ENCODE data around the gene FPGT. TPM values are rescaled to one million over a fixed set of nuclear protein-coding genes. Genes with fewer than 3 reads are reported as not detected.
"Not testable (repeated sequence)": the region's sequence is repeated elsewhere in the genome, so short reads cannot be mapped to it uniquely, and the experiment has no call there.

FPGT gene
- total RNA-seq (10 to 100 TPM; 25.0 to 39.0 TPM), polyA plus RNA-seq (ENCODE audit: insufficient read length in 2 of 2) (10 to 100 TPM; 12.6 to 16.1 TPM)
- long read RNA-seq, donor 1, transcript FPGT-202 (4 exons, 3,254 nt): major isoform, 8 of 14 reads
- long read RNA-seq, donor 1, partial matches to known transcripts: 6 of 14 reads
- long read RNA-seq, donor 1, other reads (novel, unspliced or antisense): 0 of 14 reads
- long read RNA-seq, donor 2: 0 reads
- long read RNA-seq, donor 3, partial matches to known transcripts: 0 of 3 reads
- long read RNA-seq, donor 3, other reads (novel, unspliced or antisense): 0 of 3 reads
- long read RNA-seq, donor 4, transcript FPGT-202 (4 exons, 3,254 nt): major isoform, 9 of 9 reads
- long read RNA-seq, donor 4, partial matches to known transcripts: 0 of 9 reads
- long read RNA-seq, donor 4, other reads (novel, unspliced or antisense): 0 of 9 reads

DNA sequence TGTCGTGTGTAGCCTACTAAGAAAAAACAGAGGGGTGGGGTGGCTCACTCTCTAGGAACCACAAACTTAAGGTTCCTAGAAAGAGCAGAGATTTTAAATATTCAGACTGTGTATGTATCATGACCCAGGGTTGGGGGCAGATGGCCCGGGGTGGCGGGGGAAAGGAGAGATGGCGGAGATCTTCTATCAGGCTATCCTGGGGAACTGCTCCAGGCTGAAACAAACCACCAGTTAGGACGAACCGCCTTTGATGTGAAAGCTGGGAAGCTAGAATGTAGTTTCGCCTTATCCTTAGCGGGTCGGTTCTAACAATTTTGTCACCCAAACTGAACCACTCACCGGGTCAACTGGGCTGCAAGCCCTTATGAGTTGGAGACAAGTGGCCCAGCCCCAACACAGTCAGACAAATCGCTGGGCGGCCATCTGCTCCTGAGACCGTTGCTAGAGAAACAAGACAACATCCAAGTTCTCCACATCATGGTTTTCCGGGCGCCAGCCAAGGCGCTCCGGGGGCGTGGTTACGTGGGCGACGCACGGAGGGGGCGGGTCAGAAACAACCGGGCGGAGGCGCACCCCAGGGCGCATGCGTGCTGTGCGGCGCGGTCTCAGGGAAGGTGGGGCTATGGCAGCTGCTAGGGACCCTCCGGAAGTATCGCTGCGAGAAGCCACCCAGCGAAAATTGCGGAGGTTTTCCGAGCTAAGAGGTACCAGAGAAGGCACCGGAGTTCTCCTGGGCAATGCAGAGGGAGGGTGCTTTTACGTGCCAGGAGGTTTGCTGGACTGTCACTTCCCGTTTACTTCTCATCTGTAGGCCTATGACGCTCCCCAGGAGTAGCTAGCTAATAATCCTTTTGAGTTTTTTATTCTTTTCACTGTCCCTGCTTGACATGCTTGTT, at the start of gene FPGT, which contains the start of gene LRRIQ3:
Gene FPGT, plus strand, starts transcription at position 586 of the 896 bp plus-strand sequence. Its CDS starts 37 bp downstream, at position 623.
Gene LRRIQ3, minus strand, starts transcription at position 520 of the 896 bp plus-strand sequence. CDS start 14,492 bp downstream, outside the sequence.
- WGBS (ENCODE audit: insufficient coverage): 2% methylated on average over 38 of the region's 41 CpGs
- Histone ChIP-seq H3K9me3 (ENCODE audit: control insufficient read depth, insufficient read depth, low read length) (no peaks in the 10 kb centered on the region), H3K4me3 (ENCODE audit: low read depth, low read length) (peak within 1 kb of the TSS; percentile 94), H3K27me3 (ENCODE audit: control insufficient read depth, insufficient read depth, low read length) (no peaks in the 10 kb centered on the region), H3K27ac (ENCODE audit: low read depth, low read length) (peak within 1 kb of the TSS; percentile 91), H3K36me3 (ENCODE audit: control insufficient read depth, insufficient read depth, low read length) (no peaks in the 10 kb centered on the region), H3K4me1 (ENCODE audit: control insufficient read depth, insufficient read depth, low read length) (no peaks in the 10 kb centered on the region)
- DNase-seq (ENCODE audit: low read depth in 4 of 6, low spot score in 6 of 6): peak; percentile 91 to 99 (median 94)

DNA sequence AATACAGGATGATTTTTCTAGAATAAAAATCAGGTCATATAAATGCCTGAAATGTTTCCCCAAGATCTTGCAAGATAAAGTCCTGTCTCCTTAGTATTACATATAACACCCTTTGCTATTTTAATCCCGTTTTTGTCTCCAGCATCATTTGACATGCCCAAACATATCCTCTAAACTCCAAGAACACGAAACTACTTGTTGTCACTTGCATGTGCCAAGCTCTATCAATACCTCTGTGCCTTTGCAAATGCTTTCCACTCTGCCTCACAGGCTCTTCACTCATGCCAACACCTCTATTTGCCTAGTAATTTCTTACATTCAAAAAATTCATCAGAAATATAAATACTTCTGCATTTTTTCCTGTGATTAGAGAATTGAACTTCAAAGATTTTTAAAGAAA, 38.0 kb upstream of the FPGT start:
- H3K27ac ChIP-seq (ENCODE audit: low read depth, low read length): no peak overlapping the region
- H3K4me1 ChIP-seq (ENCODE audit: control insufficient read depth, insufficient read depth, low read length): no peaks in the 10 kb centered on the region
- H3K27me3 ChIP-seq (ENCODE audit: control insufficient read depth, insufficient read depth, low read length): no peaks in the 10 kb centered on the region
- no peak overlapping the region for H3K4me3 ChIP-seq (ENCODE audit: low read depth, low read length)
- WGBS (ENCODE audit: insufficient coverage): 94% methylated on average over 2 of the region's 2 CpGs
- H3K36me3 ChIP-seq (ENCODE audit: control insufficient read depth, insufficient read depth, low read length): no peaks in the 10 kb centered on the region
- H3K9me3 ChIP-seq (ENCODE audit: control insufficient read depth, insufficient read depth, low read length): no peaks in the 10 kb centered on the region
- DNase-seq (ENCODE audit: low read depth in 4 of 6, low spot score in 6 of 6): peak in 1 of 6 donors; percentile 9

DNA sequence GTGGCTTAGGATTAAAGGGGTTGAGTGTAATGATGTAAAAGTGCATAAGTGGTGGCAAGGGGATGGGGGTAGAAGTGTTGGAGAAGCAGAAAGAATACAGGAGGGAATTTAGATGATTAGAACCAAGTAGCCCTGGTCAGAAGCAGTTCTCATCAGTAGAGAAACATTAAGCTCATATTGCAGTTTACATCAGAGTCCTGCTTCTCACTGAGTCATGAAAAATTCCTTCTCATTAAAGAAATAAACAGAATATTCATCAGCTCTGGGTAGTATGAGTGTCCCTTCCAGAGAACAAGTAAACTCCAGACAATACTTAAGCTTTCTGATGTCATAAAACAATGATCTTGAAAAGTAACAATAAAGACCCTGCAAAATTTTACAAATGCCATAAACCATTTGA, 36.5 kb upstream of the FPGT start:
- H3K27ac ChIP-seq (ENCODE audit: low read depth, low read length): no peak overlapping the region
- no peak for DNase-seq (ENCODE audit: low read depth in 4 of 6, low spot score in 6 of 6)
- H3K27me3 ChIP-seq (ENCODE audit: control insufficient read depth, insufficient read depth, low read length): no peaks in the 10 kb centered on the region
- H3K9me3 ChIP-seq (ENCODE audit: control insufficient read depth, insufficient read depth, low read length): no peaks in the 10 kb centered on the region
- no peak overlapping the region for H3K4me3 ChIP-seq (ENCODE audit: low read depth, low read length)
- no peaks in the 10 kb centered on the region for H3K4me1 ChIP-seq (ENCODE audit: control insufficient read depth, insufficient read depth, low read length)
- H3K36me3 ChIP-seq (ENCODE audit: control insufficient read depth, insufficient read depth, low read length): no peaks in the 10 kb centered on the region

DNA sequence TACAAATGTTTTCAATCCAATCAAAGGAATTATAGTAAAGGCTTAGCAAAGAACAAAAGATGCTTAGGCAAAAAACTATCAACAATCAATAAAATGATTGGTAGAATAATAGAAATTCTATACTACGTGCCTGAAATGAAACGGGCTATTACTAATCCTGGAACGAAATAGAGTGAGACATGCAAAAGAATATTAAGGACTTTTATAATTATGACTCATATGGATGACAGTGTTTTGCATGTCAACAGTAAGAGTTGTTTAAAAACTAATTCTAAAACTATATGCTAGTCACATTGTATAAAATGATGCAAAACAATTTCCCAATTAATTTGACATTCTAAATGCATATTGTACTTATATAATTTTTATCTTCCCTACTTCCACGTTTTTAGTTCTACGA, 35.7 kb upstream of the FPGT start:
- no CpG with 5 or more reads among the region's 5 CpGs for WGBS (ENCODE audit: insufficient coverage)
- H3K27me3 ChIP-seq (ENCODE audit: control insufficient read depth, insufficient read depth, low read length): no peaks in the 10 kb centered on the region
- no peak overlapping the region for H3K4me3 ChIP-seq (ENCODE audit: low read depth, low read length)
- H3K27ac ChIP-seq (ENCODE audit: low read depth, low read length): no peak overlapping the region
- no peaks in the 10 kb centered on the region for H3K36me3 ChIP-seq (ENCODE audit: control insufficient read depth, insufficient read depth, low read length)
- H3K9me3 ChIP-seq (ENCODE audit: control insufficient read depth, insufficient read depth, low read length): no peaks in the 10 kb centered on the region
- H3K4me1 ChIP-seq (ENCODE audit: control insufficient read depth, insufficient read depth, low read length): no peaks in the 10 kb centered on the region
- DNase-seq (ENCODE audit: low read depth in 4 of 6, low spot score in 6 of 6): no peak

DNA sequence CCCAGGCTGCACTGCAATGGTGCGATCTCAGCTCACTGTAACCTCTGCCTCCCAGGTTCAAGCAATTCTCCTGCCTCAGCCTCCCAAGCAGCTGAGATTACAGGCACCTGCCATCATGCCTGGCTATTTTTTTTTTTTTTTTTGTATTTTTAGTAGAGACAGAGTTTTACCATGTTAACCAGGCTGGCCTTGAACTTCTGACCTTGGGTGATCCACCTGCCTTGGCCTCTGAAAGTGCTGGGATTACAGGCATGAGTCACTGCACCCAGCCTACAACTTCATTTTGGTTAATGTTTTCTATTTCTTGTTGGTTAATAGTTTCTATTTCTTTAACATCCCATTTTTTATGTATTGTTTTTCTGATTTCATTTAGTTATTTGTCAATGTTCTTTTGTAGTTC, 23.6 kb upstream of the FPGT start:
- not testable (repeated sequence) for H3K9me3 ChIP-seq (ENCODE audit: control insufficient read depth, insufficient read depth, low read length); DNase-seq (ENCODE audit: low read depth in 4 of 6, low spot score in 6 of 6); H3K27ac ChIP-seq (ENCODE audit: low read depth, low read length); H3K27me3 ChIP-seq (ENCODE audit: control insufficient read depth, insufficient read depth, low read length); H3K4me1 ChIP-seq (ENCODE audit: control insufficient read depth, insufficient read depth, low read length); H3K36me3 ChIP-seq (ENCODE audit: control insufficient read depth, insufficient read depth, low read length); H3K4me3 ChIP-seq (ENCODE audit: low read depth, low read length)
- no CpG with 5 or more reads among the region's 1 CpG for WGBS (ENCODE audit: insufficient coverage)

DNA sequence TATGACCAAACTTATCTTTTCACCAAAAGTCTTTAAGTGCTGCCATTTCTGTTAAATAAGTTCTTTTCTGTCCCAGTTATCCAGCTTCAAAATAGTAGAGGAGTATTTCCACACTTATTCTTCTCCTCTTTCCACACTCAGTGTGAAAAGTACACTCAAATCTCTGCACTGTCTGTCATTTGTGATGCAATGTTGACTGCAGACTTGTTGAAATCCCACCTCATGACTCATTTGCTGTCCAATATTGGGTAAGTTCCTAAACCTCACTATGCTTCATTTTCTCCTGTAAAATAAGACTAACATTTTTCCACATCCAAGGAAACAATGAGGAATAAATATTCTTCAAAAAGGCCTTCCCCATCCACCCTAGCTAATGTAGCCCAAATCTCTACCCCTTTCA, 17.6 kb upstream of the FPGT start:
- Histone ChIP-seq H3K36me3 (ENCODE audit: control insufficient read depth, insufficient read depth, low read length) (no peaks in the 10 kb centered on the region), H3K27ac (ENCODE audit: low read depth, low read length) (no peak overlapping the region), H3K4me1 (ENCODE audit: control insufficient read depth, insufficient read depth, low read length) (no peaks in the 10 kb centered on the region), H3K4me3 (ENCODE audit: low read depth, low read length) (no peak overlapping the region), H3K27me3 (ENCODE audit: control insufficient read depth, insufficient read depth, low read length) (no peaks in the 10 kb centered on the region), H3K9me3 (ENCODE audit: control insufficient read depth, insufficient read depth, low read length) (no peaks in the 10 kb centered on the region)
- DNase-seq (ENCODE audit: low read depth in 4 of 6, low spot score in 6 of 6): no peak

DNA sequence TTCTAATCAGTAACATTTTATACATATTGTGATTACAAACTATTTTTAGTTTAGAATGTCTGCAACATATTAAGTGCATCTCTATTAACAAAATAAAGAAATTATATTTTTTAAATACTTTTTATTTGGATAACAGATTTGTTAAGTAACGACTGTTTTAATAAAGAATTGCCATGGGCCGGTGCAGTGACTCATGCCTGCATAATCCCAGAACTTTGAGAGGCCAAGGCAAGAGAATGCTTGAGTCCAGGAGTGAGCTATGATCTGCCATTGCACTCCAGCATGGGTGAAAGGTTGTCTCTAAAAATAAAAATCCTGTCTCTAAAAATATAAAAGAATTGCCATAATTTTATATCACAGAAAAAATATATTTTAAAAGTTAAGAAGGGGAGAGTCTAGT, 4.1 kb upstream of the FPGT start:
- 63% methylated on average over 2 of the region's 2 CpGs for WGBS (ENCODE audit: insufficient coverage)

DNA sequence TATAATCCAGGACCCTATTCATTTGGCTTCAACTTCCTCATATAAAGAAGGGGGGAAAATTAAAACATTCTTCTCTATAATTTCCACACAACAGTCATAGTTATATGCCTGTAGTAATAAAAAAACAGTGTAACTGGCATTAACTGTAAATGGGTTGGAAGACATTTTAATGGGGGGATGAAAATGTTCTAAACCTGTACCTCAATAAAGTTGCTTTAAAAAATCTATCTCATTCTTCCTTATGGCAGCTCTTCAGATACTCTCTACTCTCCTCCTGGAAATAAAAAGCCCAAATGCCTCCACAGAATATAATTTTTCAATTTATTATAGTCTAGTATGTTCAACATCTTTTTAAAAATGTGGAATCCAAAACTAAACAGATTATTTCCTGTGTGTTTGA, 2.7 kb upstream of the FPGT start:
- H3K27me3 ChIP-seq (ENCODE audit: control insufficient read depth, insufficient read depth, low read length): no peaks in the 10 kb centered on the region
- H3K4me3 ChIP-seq (ENCODE audit: low read depth, low read length): no peak overlapping the region
- no peak for DNase-seq (ENCODE audit: low read depth in 4 of 6, low spot score in 6 of 6)
- no peaks in the 10 kb centered on the region for H3K4me1 ChIP-seq (ENCODE audit: control insufficient read depth, insufficient read depth, low read length)
- no peaks in the 10 kb centered on the region for H3K36me3 ChIP-seq (ENCODE audit: control insufficient read depth, insufficient read depth, low read length)
- H3K27ac ChIP-seq (ENCODE audit: low read depth, low read length): no peak overlapping the region
- no peaks in the 10 kb centered on the region for H3K9me3 ChIP-seq (ENCODE audit: control insufficient read depth, insufficient read depth, low read length)

More for the DNA sequence above, 4.1 kb upstream of the FPGT start:
- Histone ChIP-seq H3K27ac (ENCODE audit: low read depth, low read length) (no peak overlapping the region), H3K9me3 (ENCODE audit: control insufficient read depth, insufficient read depth, low read length) (no peaks in the 10 kb centered on the region), H3K36me3 (ENCODE audit: control insufficient read depth, insufficient read depth, low read length) (no peaks in the 10 kb centered on the region), H3K4me3 (ENCODE audit: low read depth, low read length) (no peak overlapping the region), H3K4me1 (ENCODE audit: control insufficient read depth, insufficient read depth, low read length) (no peaks in the 10 kb centered on the region), H3K27me3 (ENCODE audit: control insufficient read depth, insufficient read depth, low read length) (no peaks in the 10 kb centered on the region)
- DNase-seq (ENCODE audit: low read depth in 4 of 6, low spot score in 6 of 6): no peak

DNA sequence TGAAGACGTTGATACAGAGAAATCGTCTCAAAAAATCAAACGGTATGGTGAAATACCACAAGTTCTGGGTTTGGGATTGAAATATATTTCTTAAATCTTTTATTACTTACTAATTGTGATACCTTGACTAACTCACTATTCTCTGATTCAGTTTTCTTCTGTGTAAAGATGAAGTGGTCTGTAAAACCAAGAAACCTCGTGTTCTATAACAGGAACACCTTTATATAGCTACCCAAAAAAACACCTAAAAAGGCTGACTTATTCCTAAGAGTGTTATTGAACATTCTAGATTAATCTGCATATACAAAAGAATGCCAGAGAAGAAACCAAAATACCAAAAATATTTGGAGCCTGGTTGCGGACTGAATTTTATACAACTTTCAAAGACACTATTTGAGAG, 787 bp upstream of the FPGT start:
- Histone ChIP-seq H3K4me3 (ENCODE audit: low read depth, low read length) (peak overlapping the region; percentile 94), H3K27ac (ENCODE audit: low read depth, low read length) (peak overlapping the region; percentile 91), H3K9me3 (ENCODE audit: control insufficient read depth, insufficient read depth, low read length) (no peaks in the 10 kb centered on the region), H3K36me3 (ENCODE audit: control insufficient read depth, insufficient read depth, low read length) (no peaks in the 10 kb centered on the region), H3K27me3 (ENCODE audit: control insufficient read depth, insufficient read depth, low read length) (no peaks in the 10 kb centered on the region), H3K4me1 (ENCODE audit: control insufficient read depth, insufficient read depth, low read length) (no peaks in the 10 kb centered on the region)
- WGBS (ENCODE audit: insufficient coverage): no CpG with 5 or more reads among the region's 5 CpGs
- DNase-seq (ENCODE audit: low read depth in 4 of 6, low spot score in 6 of 6): no peak

Measured in spinal cord (tissue), 10 donors.